ENCODE data around the gene FAM78A.

- TF ChIP-seq ZFP30 (CRISPR knock-in tag; IDR thresholded peaks at IDR 0.05) (no peak), ZFP3 (CRISPR knock-in tag; IDR thresholded peaks at IDR 0.05) (no peak), SNAI2 (CRISPR knock-in tag; IDR thresholded peaks at IDR 0.05) (no peak), GLIS3 (CRISPR knock-in tag; IDR thresholded peaks at IDR 0.05) (no peak), ZNF8 (CRISPR knock-in tag; IDR thresholded peaks at IDR 0.05) (no peak), TCF4 (CRISPR knock-in tag; IDR thresholded peaks at IDR 0.05; ENCODE audit: borderline replicate concordance) (no peak), RARB (CRISPR knock-in tag; IDR thresholded peaks at IDR 0.05) (no peak), TOX (CRISPR knock-in tag; IDR thresholded peaks at IDR 0.05; ENCODE audit: borderline replicate concordance) (no peak), ESRRG (CRISPR knock-in tag; IDR thresholded peaks at IDR 0.05) (no peak), ZNF565 (CRISPR knock-in tag; conservative IDR thresholded peaks at IDR 0.05; ENCODE audit: low read depth) (no peak)
- TF ChIP-seq, protein P1, sequence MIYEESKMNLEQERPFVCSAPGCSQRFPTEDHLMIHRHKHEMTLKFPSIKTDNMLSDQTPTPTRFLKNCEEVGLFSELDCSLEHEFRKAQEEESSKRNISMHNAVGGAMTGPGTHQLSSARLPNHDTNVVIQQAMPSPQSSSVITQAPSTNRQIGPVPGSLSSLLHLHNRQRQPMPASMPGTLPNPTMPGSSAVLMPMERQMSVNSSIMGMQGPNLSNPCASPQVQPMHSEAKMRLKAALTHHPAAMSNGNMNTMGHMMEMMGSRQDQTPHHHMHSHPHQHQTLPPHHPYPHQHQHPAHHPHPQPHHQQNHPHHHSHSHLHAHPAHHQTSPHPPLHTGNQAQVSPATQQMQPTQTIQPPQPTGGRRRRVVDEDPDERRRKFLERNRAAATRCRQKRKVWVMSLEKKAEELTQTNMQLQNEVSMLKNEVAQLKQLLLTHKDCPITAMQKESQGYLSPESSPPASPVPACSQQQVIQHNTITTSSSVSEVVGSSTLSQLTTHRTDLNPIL (CRISPR knock-in tag; IDR thresholded peaks at IDR 0.05; ENCODE audit: low read depth), result no peak
Measured at GRCh38 chr9:131324736-131325679, 48.7 kb upstream of the FAM78A start.

All from SK-N-SH treated with all-trans-retinoic acid at 6 μM for 48 hours (cell line).